GM18526 (cell line): ENCODE results near the gene GMDS.

ENCODE experiments used
- POLR2A ChIP-seq: IDR thresholded peaks from 3 replicates; pipeline ENCODE4 v1.6.1; 2011; ENCODE audit not compliant: insufficient read length; ENCODE audit errors: extremely low read depth

Gene GMDS

GRCh38 chr6:1670711-1671462 is 574.5 kb downstream of the GMDS start:
- TF ChIP-seq POLR2A, result no peak

GRCh38 chr6:1669996-1670395 is 575.4 kb downstream of the GMDS start:
- no peak for TF ChIP-seq POLR2A

GRCh38 chr6:1667805-1668175 is 577.6 kb downstream of the GMDS start:
- no peak for TF ChIP-seq POLR2A

DNA sequence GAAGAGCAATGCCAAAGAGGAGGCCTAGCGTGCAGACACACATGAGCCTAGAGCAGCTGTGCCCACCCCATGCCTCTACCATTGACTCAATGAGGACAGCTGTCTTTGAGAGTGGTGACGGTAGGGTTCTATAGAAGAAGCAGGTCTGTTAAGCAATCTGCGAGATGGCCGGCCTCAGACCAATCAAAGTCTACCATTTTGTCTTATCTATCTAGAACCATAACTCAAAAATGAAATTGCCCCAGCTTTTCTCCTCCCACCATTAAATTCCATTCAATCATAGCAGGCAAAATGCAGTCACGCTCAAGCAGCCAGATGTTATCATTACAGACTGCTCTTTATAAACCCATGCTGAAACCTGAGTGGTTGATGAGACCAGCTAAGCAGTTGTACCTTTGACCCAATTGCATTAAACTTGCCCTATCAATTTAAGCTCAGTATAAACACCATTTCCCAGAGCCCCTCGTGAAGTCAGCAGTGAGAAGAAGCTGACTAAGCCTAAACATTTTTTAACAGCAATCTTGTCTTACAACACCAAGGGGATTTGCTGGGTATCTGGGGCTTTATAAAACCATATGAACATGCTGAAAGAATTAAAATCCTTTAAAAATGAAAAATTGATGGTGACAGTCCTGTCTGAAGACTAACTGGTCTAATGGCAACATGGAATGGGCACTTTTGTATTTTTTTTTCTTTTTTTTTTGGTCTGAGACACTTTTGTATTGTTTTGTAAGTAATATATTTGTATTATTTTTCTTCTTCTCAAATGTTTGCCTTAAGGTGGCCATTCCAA is 578.2 kb downstream of the GMDS start:
- no peak for TF ChIP-seq POLR2A

GRCh38 chr6:1665214-1665613 is 580.2 kb downstream of the GMDS start:
- no peak for TF ChIP-seq POLR2A

GRCh38 chr6:1664329-1664728 is 581.1 kb downstream of the GMDS start:
- no peak for TF ChIP-seq POLR2A

DNA sequence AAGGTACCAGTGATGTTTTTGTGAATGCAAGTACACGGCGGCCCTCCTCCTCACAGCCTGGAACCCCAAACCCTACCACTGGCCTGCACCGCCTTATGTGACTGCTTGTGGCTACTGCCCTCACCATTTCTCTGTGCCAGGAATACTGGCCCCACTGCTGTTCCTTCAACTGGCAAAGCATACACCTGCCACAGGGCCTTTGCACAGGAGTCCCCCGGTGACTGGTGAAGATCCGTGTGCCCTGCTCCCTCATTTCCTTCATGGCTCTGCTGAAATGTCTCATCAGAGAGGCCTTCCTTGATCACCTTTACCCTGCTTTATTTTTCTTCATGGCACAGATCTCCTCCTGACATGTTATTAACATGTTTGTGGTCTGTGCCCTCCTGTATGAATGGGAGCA is 581.9 kb downstream of the GMDS start:
- no peak for TF ChIP-seq POLR2A

DNA sequence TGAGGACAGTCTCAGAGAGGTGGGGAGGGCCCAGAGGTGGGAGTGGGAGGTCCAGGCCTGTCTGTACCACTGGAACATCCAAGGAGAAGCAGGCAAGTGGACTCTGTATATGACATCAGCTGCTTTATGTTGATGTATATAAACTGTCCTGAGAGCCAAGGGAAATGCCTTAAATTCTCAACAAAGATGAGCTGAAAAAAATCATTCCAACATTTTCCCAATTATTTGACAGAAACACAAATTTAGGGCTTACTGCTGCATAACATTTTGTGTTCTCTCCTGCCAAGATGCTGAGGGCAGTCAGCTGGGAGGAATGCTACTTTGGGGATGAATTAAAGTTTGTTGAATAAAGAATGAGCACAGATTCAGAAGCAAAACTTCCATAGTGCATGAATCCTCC is 582.9 kb downstream of the GMDS start:
- no peak for TF ChIP-seq POLR2A

DNA sequence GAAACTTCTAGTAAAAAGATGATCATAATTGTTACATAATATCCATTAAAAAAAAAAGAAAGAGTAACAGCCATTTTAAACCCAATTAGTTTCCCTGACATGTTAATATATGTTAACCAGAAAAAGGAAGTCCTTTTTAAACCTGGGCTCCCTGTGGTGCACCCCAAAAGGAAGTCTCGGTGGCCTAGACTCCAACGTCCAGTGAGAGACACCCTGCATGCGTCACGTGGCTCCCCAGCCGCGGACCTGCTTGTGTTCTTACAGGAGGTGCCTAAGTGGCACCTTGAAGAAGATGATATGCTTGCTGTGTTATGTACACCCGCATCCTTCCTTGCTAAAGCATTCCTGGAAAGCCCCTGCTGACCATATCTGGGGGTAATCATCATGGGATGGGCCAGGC is 585.6 kb downstream of the GMDS start:
- no peak for TF ChIP-seq POLR2A

DNA sequence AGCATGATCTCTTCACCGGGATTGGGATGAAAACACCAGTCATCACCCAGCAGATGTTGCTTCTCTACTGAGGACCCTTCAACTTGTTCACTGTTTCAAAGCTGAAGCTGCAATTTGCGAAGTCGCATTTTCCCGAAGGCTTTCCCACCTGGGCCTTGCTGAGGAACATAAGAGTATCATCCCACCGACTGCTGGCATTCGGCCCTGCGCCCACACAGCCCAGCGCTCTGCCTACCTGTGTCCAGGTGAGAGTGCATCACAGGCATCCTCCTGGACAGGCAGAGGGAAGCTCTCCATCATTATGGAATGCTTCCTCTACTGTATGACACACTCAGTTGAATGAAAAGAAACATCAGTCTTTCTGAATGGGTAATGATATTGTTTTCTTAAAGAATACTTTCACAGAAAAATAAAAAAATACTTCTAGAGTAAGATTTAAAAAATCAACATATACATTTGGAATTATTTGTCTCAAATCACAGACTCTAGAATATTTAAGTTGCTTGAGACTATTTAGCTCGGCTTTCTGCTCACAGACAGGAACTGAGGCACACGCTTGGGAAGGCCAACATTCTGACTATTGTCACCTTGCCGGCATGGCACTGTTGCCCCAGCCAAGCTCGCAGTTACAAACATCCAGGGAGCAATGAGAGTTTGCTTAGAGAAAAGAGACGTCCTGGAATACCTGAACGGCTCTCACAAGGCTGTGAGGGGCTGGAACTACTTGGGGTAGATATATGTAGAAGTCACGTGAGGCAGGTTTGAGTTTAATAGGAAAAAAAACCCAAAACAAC is 587.0 kb downstream of the GMDS start:
- no peak for TF ChIP-seq POLR2A

- TF ChIP-seq POLR2A, result no peak
Measured at GRCh38 chr6:1657771-1658165, 587.6 kb downstream of the GMDS start.

- TF ChIP-seq POLR2A, result no peak
Measured at GRCh38 chr6:1657116-1657770, 588.2 kb downstream of the GMDS start.

DNA sequence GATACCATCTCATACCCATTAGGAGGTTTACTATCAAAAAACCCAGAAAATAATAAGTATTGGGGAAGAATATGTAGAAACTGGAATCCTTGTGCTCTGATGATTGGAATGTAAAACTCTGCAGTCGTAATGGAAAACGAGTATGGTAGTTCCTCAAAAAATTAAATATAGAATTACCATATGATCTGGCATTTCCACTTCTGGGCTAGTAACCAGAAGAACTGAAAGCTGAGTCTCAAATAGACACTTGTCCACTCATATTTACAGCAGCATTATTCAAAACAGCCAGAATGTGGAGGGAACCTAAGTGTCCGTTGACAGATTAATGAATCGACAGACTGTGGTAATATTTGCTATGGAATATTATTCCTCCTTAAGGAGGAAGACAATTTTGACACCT is 591.4 kb downstream of the GMDS start:
- no peak for TF ChIP-seq POLR2A

DNA sequence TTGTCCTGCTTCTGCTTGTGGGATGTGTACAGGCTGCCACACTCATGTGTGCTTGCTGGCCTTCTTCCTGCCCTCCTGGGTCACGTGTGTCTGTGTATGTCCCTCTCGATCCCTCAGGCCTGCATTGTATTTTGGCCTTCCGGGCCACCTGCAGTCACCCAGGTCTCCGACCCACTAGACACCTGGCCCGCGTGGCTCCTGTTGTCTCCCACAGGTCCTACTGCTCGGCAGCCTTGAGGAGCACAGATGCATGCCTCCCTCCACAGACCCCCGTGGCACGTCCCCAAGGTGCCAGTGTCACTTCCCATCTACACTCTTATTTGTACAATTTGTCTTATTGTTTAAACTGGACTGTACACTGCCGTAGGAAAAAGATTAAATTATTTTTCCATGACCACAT is 592.6 kb downstream of the GMDS start:
- TF ChIP-seq POLR2A, result no peak

GRCh38 chr6:1651362-1651761 is 594.0 kb downstream of the GMDS start:
- no peak for TF ChIP-seq POLR2A

DNA sequence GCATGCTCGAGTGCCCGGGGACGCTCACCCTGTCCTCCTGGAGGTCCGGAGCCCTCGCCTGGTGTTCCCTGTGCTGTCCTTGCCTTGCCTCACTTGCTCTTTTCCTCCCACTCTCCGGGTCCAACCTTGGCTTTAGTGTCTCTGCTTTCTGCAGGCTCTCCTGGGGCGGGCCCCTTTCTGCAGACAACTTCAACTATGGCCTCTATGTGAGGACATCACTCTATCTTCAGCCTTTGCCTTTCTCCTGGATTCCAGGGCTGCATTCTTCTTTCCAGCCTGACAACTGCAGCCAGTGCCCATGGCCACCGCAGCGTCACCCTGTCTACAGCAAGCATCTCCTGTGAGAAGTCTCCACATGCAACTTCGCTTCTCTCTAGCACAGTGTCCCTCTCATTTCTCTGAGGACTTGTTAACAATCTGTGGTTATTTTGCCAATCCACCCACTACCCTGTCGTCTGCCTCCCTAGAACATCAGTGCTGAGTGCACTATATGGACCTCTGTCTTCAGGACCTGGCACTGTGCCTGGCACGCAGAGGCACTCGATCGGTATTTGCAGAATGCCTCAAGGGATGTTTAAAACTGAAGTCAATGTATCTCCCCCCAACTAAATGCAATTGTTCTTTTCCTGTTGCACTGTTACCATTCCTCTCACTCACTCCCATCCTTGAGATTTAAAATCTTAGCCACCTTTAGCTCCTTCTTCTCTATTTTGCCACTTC is 599.8 kb downstream of the GMDS start:
- no peak for TF ChIP-seq POLR2A
